ENCODE measurements around the gene KLHL28. TPM values are rescaled to one million over a fixed set of nuclear protein-coding genes. Genes with fewer than 3 reads are reported as not detected.

KLHL28 gene
- total RNA-seq, 4 donors from 2014 or later: 7.6 to 10.8 (median 8.9) TPM

DNA sequence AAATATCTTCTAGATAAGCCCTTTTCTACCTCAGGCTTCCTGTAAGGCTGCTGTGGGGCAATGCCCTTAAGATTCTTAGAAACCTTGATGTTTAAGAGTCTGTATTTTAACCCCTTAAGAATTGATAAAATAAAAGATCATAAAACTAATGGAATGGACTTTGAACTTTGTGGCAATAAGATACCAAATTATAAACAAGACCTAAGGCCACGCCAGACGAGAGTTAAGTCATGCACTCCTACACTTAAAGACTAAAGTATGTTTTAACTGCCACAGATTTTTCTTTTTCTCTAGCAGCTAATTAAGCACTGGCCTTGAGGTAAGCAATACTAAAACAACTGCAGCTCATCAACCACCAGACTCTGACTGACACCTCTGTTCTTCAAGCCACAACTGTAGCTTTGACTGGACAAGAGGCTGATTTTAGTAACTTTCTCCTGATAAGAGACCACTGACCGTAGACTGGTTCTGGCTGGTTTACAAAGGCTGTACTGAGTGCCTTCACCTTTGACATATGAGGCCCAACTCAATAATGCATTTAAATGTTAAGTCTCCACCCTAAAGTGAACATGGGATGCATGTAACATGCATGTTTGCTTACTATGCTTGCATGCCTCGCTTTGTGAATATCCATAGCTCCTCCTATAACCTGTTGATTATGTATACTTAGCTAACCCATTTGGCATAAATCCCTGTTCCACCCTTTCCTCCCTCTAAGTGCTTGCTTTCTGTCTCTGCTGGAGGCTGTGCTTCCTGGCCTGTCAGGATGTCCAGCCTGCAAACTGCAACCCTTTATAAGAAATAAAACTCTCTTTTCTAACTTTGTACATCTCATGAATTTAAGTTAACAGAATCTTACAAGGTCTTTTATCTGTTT lies 71.9 kb downstream of the KLHL28 start:
- Histone ChIP-seq H3K27ac (replicated peaks in 1 of 4) (no peak overlapping the region), H3K9me3 (no peaks in the 10 kb centered on the region), H3K36me3 (no peaks in the 10 kb centered on the region), H3K27me3 (no peaks in the 10 kb centered on the region), H3K4me3 (no peak overlapping the region), H3K4me1 (no peaks in the 10 kb centered on the region)
- intact Hi-C loops (cut with DNase I): no loop called here
- DNase-seq (ENCODE audit: extremely low spot score): no peak
- TF ChIP-seq POLR2AphosphoS5 (IDR thresholded peaks at IDR 0.05): no peak
- no peak for TF ChIP-seq POLR2A (IDR thresholded peaks at IDR 0.05; ENCODE audit: low read depth)
- TF ChIP-seq, protein P1, sequence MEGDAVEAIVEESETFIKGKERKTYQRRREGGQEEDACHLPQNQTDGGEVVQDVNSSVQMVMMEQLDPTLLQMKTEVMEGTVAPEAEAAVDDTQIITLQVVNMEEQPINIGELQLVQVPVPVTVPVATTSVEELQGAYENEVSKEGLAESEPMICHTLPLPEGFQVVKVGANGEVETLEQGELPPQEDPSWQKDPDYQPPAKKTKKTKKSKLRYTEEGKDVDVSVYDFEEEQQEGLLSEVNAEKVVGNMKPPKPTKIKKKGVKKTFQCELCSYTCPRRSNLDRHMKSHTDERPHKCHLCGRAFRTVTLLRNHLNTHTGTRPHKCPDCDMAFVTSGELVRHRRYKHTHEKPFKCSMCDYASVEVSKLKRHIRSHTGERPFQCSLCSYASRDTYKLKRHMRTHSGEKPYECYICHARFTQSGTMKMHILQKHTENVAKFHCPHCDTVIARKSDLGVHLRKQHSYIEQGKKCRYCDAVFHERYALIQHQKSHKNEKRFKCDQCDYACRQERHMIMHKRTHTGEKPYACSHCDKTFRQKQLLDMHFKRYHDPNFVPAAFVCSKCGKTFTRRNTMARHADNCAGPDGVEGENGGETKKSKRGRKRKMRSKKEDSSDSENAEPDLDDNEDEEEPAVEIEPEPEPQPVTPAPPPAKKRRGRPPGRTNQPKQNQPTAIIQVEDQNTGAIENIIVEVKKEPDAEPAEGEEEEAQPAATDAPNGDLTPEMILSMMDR (IDR thresholded peaks at IDR 0.05): no peak
- no peak for TF ChIP-seq EP300 (IDR thresholded peaks at IDR 0.05)
- 74% methylated on average over 4 of the region's 4 CpGs for WGBS

DNA sequence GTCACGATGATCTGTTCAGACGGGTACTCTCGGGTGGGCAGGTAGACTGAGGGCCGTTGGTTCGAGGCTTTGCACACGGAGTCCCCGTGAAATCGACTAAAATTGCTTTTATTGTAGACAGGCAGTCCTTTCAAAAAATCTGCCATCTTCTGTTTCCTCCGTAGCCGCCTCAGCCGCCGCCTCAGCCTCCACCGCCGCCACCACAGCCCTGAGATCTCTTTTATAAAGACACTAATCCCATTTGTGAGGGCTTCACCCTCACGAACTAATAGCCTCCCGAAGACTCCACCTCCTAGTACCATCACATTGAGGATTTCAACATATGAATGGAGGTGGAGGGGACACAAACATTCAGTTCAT lies 74.2 kb downstream of the KLHL28 start:
- no peak for DNase-seq (ENCODE audit: extremely low spot score)
- TF ChIP-seq, protein P1 (IDR thresholded peaks at IDR 0.05): no peak
- TF ChIP-seq POLR2A (IDR thresholded peaks at IDR 0.05; ENCODE audit: low read depth): no peak
- no peak for TF ChIP-seq EP300 (IDR thresholded peaks at IDR 0.05)
- no peak for TF ChIP-seq POLR2AphosphoS5 (IDR thresholded peaks at IDR 0.05)

DNA sequence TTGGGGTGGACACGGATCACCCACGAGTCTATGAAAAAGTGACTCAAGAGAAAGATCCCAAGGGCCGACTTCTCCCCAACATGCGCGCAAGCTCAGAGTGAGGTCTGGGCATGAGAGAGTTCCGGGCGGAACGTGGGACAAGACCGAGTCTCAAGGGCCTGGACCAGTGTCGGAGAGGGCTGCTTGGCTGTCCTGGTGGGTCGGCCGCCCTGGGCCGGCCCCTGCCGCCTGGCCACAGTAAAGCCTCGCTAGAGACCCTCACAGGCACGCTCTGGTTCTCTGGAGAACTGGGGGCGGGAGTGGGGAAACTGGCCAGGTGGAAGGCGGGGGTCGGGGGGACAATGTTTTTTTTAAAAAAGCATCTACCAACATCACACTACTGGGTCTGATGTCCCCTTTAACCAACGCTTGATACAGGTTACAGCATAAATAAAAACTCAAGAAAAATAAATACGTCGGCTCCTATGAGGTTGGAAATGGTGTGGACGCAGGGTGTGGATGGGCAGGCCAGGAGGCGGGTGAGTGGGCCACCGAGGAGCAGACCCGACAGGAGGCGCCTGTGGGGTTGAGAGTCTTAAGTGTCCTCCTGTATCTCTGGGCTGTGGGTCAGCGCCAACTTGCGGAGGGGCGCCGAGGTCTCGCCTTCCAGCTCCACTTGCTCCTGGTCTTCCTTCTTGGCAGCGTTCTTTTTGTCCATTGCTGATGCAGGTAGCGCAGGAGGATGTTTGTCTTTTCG lies 74.7 kb downstream of the KLHL28 start:
- Histone ChIP-seq H3K36me3 (no peaks in the 10 kb centered on the region), H3K4me1 (no peaks in the 10 kb centered on the region), H3K27ac (replicated peaks in 1 of 4) (no peak overlapping the region), H3K27me3 (no peaks in the 10 kb centered on the region), H3K9me3 (peaks cover 0 to 10% (median 9%) of the 10 kb centered on the region in 4 donors), H3K4me3 (no peak overlapping the region)
- TF ChIP-seq POLR2A (IDR thresholded peaks at IDR 0.05; ENCODE audit: low read depth) (no peak), EP300 (IDR thresholded peaks at IDR 0.05) (no peak), POLR2AphosphoS5 (IDR thresholded peaks at IDR 0.05) (no peak)
- TF ChIP-seq, protein P1 (IDR thresholded peaks at IDR 0.05): no peak
- no peak for DNase-seq (ENCODE audit: extremely low spot score)
- 95% methylated on average over 33 of the region's 35 CpGs for WGBS
- intact Hi-C loops (cut with DNase I): no loop called here

More for the DNA sequence above, 74.2 kb downstream of the KLHL28 start:
- H3K4me1 ChIP-seq: no peaks in the 10 kb centered on the region
- 98% methylated on average over 16 of the region's 16 CpGs for WGBS
- intact Hi-C loops (cut with DNase I): no loop called here
- H3K27me3 ChIP-seq: no peaks in the 10 kb centered on the region
- H3K9me3 ChIP-seq: peaks cover 0 to 5% (median 4%) of the 10 kb centered on the region in 4 donors
- no peak overlapping the region for H3K27ac ChIP-seq (replicated peaks in 1 of 4)
- H3K36me3 ChIP-seq: no peaks in the 10 kb centered on the region
- H3K4me3 ChIP-seq: no peak overlapping the region

DNA sequence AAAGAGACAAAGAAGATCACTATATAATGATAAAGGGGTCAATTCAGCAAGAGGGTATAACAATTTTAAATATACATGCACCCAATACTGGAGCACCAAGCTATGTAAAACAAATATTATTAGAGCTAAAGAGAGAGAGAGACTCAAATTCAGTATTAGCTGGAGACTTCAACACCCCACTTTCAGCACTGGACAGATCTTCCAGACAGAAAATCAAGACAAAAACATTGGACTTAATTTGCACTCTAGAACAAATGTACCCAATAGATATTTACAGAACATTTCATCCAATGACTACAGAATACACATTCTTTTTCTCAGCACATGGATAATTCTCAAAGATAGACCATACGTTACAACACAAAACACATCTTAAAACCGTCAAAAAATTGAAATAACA lies 81.0 kb downstream of the KLHL28 start:
- Histone ChIP-seq H3K4me1 (no peaks in the 10 kb centered on the region), H3K27ac (replicated peaks in 1 of 4) (no peak overlapping the region), H3K9me3 (peaks cover 0 to 17% (median 14%) of the 10 kb centered on the region in 4 donors), H3K4me3 (no peak overlapping the region), H3K27me3 (no peaks in the 10 kb centered on the region), H3K36me3 (no peaks in the 10 kb centered on the region)
- 89% methylated on average over 2 of the region's 2 CpGs for WGBS
- intact Hi-C loops (cut with DNase I): no loop called here
- DNase-seq (ENCODE audit: extremely low spot score): no peak
- TF ChIP-seq POLR2AphosphoS5 (IDR thresholded peaks at IDR 0.05) (no peak), POLR2A (IDR thresholded peaks at IDR 0.05; ENCODE audit: low read depth) (no peak), EP300 (IDR thresholded peaks at IDR 0.05) (no peak)
- TF ChIP-seq, protein P1 (IDR thresholded peaks at IDR 0.05): no peak

Other genes starting within 250 kb of the KLHL28 start
- gene TOGARAM1, start 243 bp upstream of the KLHL28 start, total RNA-seq: 10 to 100 TPM; 11.8 to 17.9 (median 14.9) TPM
- 10 to 100 TPM; 11.7 to 33.6 (median 16.8) TPM for gene PRPF39, start 122.2 kb upstream of the KLHL28 start, total RNA-seq
- 10 to 100 TPM; 28.5 to 68.1 (median 31.3) TPM for gene FKBP3, start 172.5 kb upstream of the KLHL28 start, total RNA-seq
- gene FANCM, start 174.0 kb upstream of the KLHL28 start, total RNA-seq: 1 to 10 TPM; 2.6 to 7.1 (median 3.2) TPM

Measured in esophagus muscularis mucosa (tissue), 4 donors.